Immature natural killer cell (primary cell): ENCODE results near the gene ZBTB39. TPM values are rescaled to one million over a fixed set of nuclear protein-coding genes. Genes with fewer than 3 reads are reported as not detected.
"Not testable (repeated sequence)": the region's sequence is repeated elsewhere in the genome, so short reads cannot be mapped to it uniquely, and the experiment has no call there.

ENCODE experiments used
- DNase-seq, 3 donors: peaks; one replicate each; pipeline ENCODE4 v3.0.0; 2022; ENCODE audit warnings: mixed read lengths in 1 of 3
- H3K27ac Mint-ChIP-seq, 6 donors: one replicate each; pipeline ENCODE4 v1.8.0; 2020; ENCODE audit warnings: mixed read lengths in 6 of 6, mild to moderate bottlenecking in 5 of 6, inconsistent platforms in 4 of 6, moderate library complexity in 3 of 6
- H3K27me3 Mint-ChIP-seq, 3 donors: one replicate each; pipeline ENCODE4 v1.8.0; 2020 to 2021; ENCODE audit warnings: low read depth in 3 of 3, mild to moderate bottlenecking in 3 of 3, mixed read lengths in 3 of 3, moderate library complexity in 3 of 3, inconsistent platforms in 1 of 3
- H3K36me3 Mint-ChIP-seq, 3 donors: one replicate each; pipeline ENCODE4 v1.8.0; 2020; ENCODE audit warnings: mixed read lengths in 3 of 3, inconsistent platforms in 2 of 3, mild to moderate bottlenecking in 2 of 3
- H3K4me1 Mint-ChIP-seq, 2 donors: one replicate each; pipeline ENCODE4 v1.8.0; 2020; ENCODE audit warnings: inconsistent platforms in 2 of 2, mild to moderate bottlenecking in 2 of 2, mixed read lengths in 2 of 2, moderate library complexity in 1 of 2
- H3K4me3 Mint-ChIP-seq, 5 donors: one replicate each; pipeline ENCODE4 v1.8.0; 2020; ENCODE audit warnings: mild to moderate bottlenecking in 5 of 5, mixed read lengths in 5 of 5, inconsistent platforms in 3 of 5, moderate library complexity in 3 of 5
- H3K9me3 Mint-ChIP-seq, 6 donors: one replicate each; pipeline ENCODE4 v1.8.0; 2020; ENCODE audit warnings: mild to moderate bottlenecking in 6 of 6, mixed read lengths in 6 of 6, inconsistent platforms in 4 of 6, moderate library complexity in 3 of 6
- polyA plus RNA-seq, 3 donors: library from polyadenylated mRNA; unstranded; fragments of 300-500 nt; fragmentation: Illumina TruSeq; gene quantifications; one replicate each; pipeline ENCODE4 v1.2.3, GENCODE V29; 2021

ZBTB39 gene
- polyA plus RNA-seq, 3 donors from 2014 or later = 1.1 to 2.6 TPM; not detected in 1

DNA sequence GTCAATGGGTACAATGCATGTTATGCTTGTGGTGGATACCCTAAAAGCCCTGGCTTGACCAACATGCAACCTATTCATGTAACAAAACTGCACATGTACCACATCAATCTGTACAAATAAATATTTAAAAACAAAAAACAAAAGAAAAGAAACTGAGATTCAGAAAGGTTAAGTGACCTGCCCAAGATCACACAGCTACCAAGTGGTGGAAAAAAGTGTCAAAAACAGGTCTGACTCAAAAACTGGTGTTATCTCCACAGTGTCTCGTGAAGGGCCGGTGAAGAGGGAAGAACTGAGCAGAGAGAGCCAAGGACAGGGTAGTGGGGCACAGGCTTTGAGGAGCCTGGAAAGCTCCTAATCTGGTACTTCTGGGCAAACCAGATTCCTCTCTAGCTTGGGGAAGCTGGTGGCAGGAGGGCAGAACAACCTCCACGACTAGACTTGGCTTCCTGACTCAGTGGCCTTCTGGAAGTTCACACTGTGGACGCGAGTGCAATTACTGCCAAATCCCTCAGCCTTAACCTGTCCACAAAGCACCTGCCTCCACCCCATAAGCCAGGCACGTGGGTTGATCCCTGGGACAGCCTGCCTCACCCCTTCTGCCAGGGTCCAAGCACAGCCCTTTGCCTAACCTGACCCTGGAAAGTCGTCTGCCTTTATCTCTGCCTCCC is 15.6 kb downstream of the ZBTB39 start:
- Mint-ChIP-seq H3K27me3 (peaks cover 0 to 4% (median 3%) of the 10 kb centered on the region in 3 donors), H3K27ac (no peak overlapping the region), H3K4me1 (peaks cover 8 to 19% of the 10 kb centered on the region in 2 donors), H3K36me3 (peaks cover 0 to 5% (median 4%) of the 10 kb centered on the region in 3 donors), H3K4me3 (no peak overlapping the region), H3K9me3 (no peaks in the 10 kb centered on the region)
- no peak for DNase-seq

DNA sequence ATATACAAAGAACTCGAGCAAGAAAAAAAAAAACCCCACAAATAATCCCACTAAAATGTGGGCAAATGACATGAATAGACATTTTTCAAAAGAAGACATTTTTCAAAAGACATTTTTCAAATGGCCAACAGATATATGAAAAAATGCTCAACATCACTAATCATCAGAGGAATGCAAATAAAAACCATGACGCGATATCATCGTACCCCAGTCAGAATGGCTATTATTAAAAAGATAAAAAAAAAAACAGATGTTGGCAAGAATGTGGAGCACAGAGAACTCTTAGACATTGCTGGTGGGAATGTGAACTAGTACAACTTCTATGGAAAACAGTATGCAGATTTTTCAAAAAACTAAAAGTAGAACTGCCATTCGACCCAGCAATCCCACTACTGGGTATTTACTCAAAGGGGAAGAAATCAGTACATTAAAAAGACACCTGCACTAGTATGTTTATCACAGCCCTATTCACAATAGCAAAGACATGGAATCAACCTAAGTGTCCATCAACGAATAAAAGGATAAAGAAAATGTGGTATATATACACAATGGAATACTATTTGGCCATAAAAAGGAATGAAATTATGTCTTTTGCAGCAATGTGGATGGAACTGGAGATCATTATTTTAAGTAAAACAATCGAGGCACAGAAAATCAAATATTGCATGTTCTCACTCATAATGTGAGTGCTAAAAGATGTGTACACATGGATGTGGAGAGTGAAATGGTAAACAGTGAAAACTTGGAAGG is 16.3 kb downstream of the ZBTB39 start:
- no peak overlapping the region for H3K27ac Mint-ChIP-seq
- peaks cover 0 to 4% (median 3%) of the 10 kb centered on the region in 3 donors for H3K27me3 Mint-ChIP-seq
- H3K4me1 Mint-ChIP-seq = peaks cover 8 to 19% of the 10 kb centered on the region in 2 donors
- H3K9me3 Mint-ChIP-seq = no peaks in the 10 kb centered on the region
- H3K36me3 Mint-ChIP-seq = peaks cover 0 to 5% (median 4%) of the 10 kb centered on the region in 3 donors
- no peak overlapping the region for H3K4me3 Mint-ChIP-seq
- no peak for DNase-seq

DNA sequence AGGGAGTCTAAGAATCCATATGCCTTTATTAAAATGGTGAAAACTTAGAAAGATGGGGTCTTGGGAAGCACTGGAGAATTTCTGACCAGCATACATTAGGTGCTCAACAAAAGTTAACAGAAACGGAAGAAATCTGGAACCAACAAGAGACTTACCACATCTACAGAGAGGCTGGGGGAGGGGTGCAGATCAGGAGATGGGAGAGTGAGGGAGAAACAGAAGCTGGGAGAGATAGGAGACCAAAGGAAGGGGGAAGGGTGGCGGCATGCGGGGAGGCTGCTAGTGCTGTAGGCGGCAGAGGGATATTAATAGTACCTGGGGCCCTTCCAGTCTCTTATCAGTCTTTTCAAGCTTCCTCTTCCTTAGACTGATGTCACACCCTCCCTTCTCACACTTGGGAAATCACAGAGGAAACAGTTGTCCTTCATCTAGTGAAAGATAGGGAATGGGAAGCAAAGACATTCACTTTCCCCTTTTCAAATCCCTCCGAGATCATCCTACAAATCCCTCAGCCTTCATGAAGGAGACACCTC is 18.1 kb downstream of the ZBTB39 start:
- Mint-ChIP-seq H3K9me3 (no peaks in the 10 kb centered on the region), H3K36me3 (no peaks in the 10 kb centered on the region), H3K27ac (no peak overlapping the region), H3K27me3 (peaks cover 3 to 5% (median 4%) of the 10 kb centered on the region in 3 donors), H3K4me1 (peaks cover 8 to 19% of the 10 kb centered on the region in 2 donors), H3K4me3 (no peak overlapping the region)
- no peak for DNase-seq

DNA sequence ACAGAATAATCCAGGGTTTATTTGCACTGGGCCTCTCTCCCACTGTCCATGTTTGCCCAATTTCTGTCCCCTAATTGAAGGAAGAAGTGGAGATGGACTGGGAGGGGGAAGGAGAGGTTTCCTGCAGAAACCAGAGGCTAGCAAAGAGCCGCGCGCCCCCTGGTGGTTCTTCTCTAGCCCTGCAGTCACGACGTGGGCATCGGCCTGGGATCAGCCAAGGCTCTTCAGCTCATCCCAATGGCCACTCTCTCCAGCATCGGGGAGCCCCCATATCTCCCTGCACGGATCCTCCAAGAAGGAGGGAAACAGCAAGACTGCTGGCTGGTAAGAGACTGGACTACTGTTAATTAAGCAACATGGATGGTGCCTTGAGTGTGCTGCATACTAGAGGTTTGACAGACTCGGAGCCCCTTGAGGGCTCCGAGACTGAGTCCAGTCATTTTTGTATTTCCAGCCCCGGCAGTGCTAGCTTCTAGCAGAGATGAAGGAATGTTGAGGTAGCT is 18.7 kb downstream of the ZBTB39 start:
- DNase-seq = peak; percentile 59 to 67 (median 59)
- H3K36me3 Mint-ChIP-seq = no peaks in the 10 kb centered on the region
- H3K4me3 Mint-ChIP-seq = peak overlapping the region; percentile 51 to 75 (median 59)
- H3K27me3 Mint-ChIP-seq = peaks cover 3 to 5% (median 3%) of the 10 kb centered on the region in 3 donors
- H3K27ac Mint-ChIP-seq = peak overlapping the region in 3 of 6 donors; percentile 30 to 53 (median 42)
- H3K4me1 Mint-ChIP-seq = peaks cover 8 to 19% of the 10 kb centered on the region in 2 donors
- H3K9me3 Mint-ChIP-seq = no peaks in the 10 kb centered on the region

DNA sequence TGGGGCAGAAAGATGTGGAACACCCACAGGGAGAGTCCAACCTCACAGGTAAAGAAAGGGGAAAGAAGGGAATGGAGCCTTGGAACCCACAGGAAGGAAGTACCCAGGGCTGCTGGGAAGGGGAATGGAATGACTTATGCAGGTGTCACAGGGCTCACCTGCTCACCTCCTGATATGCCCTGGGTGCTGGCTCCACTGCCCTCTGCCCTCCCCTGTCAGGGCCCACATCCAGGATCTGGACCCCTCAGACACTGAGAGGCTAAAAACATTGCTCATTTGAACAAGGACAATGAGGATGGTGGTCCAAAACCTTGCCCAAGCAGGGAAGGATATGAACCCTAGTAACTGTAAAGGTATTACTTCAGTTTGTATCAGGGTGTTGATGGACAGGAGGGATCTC is 19.3 kb downstream of the ZBTB39 start:
- H3K9me3 Mint-ChIP-seq = no peaks in the 10 kb centered on the region
- H3K4me3 Mint-ChIP-seq = peak overlapping the region; percentile 51 to 75 (median 59)
- peaks cover 3 to 5% (median 3%) of the 10 kb centered on the region in 3 donors for H3K27me3 Mint-ChIP-seq
- peaks cover 8 to 19% of the 10 kb centered on the region in 2 donors for H3K4me1 Mint-ChIP-seq
- no peaks in the 10 kb centered on the region for H3K36me3 Mint-ChIP-seq
- peak overlapping the region in 1 of 6 donors; percentile 53 for H3K27ac Mint-ChIP-seq
- DNase-seq = no peak

DNA sequence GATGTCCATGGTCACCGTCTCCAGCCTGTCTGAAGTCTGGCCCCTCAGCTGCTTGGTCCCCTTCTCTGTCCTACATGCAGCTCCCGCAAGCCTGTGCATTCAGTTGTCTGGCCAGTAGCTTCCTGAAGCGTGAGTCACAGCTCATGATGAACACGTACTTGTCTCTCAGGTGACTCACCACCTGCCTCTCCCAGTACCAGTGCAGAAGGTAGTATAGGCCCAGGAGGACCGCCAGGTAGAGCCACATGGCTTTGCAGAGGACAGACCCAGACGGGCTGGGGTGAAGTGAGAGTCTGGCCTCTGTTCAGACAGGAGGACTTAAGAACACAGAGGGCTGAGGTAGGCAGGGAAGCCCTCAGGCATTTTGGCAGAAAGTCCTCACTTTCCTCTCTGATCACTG is 20.6 kb downstream of the ZBTB39 start:
- H3K27me3 Mint-ChIP-seq, H3K36me3 Mint-ChIP-seq, H3K27ac Mint-ChIP-seq, H3K9me3 Mint-ChIP-seq, DNase-seq, H3K4me3 Mint-ChIP-seq: not testable (repeated sequence)
- H3K4me1 Mint-ChIP-seq = peaks cover 4 to 11% of the 10 kb centered on the region in 2 donors

DNA sequence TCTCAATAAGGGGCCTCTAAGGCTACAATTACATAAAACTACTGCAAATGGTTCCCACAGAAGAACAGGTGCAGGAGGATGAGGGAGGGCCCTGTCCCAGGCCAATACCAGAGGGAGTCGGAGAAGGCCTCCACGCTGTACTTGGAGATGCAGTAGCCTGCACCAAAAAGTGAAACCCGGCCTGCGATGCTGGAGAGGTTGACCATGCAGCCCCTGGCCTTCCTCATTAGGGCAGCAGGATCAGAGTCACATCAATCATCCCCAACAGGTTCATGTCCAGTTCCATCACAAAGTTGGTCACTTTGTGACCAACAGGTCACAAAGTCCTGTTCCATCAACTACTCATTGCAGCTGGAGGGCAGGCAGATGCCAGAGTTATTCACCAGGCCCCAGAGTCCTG is 23.0 kb downstream of the ZBTB39 start:
- Mint-ChIP-seq H3K27me3 (peaks cover 0 to 3% (median 2%) of the 10 kb centered on the region in 3 donors), H3K4me3 (no peak overlapping the region), H3K9me3 (no peaks in the 10 kb centered on the region), H3K27ac (no peak overlapping the region), H3K4me1 (peaks cover 4 to 11% of the 10 kb centered on the region in 2 donors), H3K36me3 (peaks cover 0 to 6% (median 5%) of the 10 kb centered on the region in 3 donors)
- no peak for DNase-seq

DNA sequence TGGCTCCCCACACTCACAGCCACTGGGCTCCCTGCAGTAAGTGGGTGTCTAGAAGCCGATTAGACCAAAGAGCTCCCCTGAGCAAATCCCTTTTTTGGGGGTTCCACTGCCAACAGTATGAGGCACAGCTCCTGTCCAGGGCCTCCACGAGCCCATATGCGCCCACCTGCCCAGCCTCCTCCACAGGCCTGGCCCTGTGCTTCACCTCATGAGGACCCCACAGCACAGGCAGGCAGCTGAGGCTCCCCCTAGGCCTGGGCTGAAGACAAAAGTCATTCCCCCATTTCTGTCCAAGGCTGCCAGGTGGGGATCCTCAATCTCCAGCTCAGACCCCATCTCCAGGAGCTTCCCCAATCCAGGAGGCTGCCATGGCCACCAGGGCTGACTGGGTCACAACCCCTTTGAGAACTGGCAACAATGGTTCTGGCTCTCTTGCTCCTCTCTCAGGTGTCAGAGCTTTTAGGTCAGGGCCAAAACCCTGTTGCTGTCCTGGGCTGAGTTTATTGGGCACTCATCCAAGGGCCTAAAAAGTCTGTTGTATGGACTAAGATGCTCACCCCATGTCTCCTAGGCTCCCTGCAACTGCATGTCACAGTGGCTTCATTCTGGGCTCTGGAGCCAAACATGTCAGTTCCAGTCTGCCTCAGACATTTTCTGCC is 23.6 kb downstream of the ZBTB39 start:
- not testable (repeated sequence) for DNase-seq, H3K9me3 Mint-ChIP-seq, H3K27me3 Mint-ChIP-seq, H3K27ac Mint-ChIP-seq, H3K36me3 Mint-ChIP-seq, H3K4me3 Mint-ChIP-seq
- peaks cover 4 to 11% of the 10 kb centered on the region in 2 donors for H3K4me1 Mint-ChIP-seq

DNA sequence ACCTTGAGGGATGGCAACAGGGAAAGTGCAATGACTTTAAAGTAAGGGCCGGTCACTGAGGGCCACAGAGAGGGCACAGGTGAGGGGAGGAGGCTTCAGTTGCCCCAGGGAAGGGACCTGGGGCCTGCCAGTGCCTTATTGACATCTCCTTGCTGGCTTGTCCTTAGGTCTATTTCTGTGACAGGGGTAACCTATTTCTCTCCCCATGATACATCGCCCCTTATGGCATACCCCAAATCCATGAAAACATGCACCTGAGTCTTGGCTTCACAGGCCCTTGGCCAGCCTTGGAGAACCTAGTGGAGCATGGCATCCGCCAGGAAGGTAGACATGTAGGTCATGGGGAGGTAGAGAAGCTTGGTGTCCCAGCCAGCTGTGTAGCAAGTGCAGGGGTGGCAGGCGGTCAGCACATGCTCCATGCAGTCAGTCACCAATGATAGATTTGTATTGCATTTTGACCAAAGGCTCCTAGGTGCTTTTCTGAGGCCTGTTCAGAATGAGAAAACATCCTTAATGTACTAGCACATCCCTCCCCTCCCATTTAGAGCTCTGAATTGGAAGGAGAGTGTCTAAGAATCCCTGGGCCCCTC is 25.3 kb downstream of the ZBTB39 start:
- no peak overlapping the region for H3K4me3 Mint-ChIP-seq
- H3K9me3 Mint-ChIP-seq = no peaks in the 10 kb centered on the region
- H3K4me1 Mint-ChIP-seq = no peaks in the 10 kb centered on the region
- H3K36me3 Mint-ChIP-seq = peaks cover 0 to 6% (median 5%) of the 10 kb centered on the region in 3 donors
- no peak overlapping the region for H3K27ac Mint-ChIP-seq
- peaks cover 0 to 3% (median 2%) of the 10 kb centered on the region in 3 donors for H3K27me3 Mint-ChIP-seq
- no peak for DNase-seq

DNA sequence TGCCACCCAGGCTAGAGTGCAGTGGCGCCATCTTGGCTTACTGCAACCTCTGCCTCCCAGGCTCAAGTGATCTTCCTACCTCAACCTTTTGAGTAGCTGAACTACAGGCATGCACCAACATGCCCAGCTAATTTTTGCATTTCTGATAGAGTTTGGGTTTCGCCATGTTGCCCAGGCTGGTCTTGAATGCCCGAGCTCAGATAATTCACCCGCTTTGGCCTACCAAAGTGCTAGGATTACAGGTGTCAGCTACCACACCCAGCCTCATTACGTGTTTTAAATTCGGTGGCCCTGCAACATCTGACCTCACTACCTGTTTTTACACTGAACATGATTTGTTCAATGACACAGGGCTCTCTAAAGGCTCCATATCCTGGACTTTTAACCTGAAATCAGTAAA is 26.1 kb downstream of the ZBTB39 start:
- Mint-ChIP-seq H3K9me3 (no peaks in the 10 kb centered on the region), H3K27me3 (peaks cover 0 to 3% (median 2%) of the 10 kb centered on the region in 3 donors), H3K27ac (no peak overlapping the region), H3K4me1 (no peaks in the 10 kb centered on the region), H3K36me3 (peaks cover 0 to 6% (median 5%) of the 10 kb centered on the region in 3 donors), H3K4me3 (no peak overlapping the region)
- DNase-seq = no peak

DNA sequence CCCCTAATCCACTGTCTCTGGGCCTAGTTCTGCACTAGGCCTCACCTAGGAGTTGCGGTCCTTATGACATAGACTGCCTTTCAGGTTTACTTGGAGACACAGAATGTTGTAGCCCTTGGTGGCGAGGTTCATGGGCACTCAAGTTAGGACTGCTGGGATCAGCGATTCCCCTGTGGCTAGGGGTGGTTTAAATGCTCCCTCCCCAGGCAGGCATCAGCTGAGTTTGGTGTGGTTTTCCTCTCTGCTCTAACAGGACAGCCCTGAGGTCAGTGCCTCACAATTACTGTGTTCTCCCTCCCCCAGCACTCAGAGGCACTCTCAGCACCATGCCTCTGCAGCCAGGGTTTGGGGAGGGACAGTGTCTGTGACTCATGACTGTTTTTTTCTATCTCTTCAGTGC is 26.7 kb downstream of the ZBTB39 start:
- Mint-ChIP-seq H3K9me3 (no peaks in the 10 kb centered on the region), H3K4me3 (no peak overlapping the region), H3K4me1 (no peaks in the 10 kb centered on the region), H3K27ac (no peak overlapping the region), H3K36me3 (peaks cover 0 to 6% (median 5%) of the 10 kb centered on the region in 3 donors), H3K27me3 (peaks cover 0 to 3% (median 2%) of the 10 kb centered on the region in 3 donors)
- DNase-seq = no peak

DNA sequence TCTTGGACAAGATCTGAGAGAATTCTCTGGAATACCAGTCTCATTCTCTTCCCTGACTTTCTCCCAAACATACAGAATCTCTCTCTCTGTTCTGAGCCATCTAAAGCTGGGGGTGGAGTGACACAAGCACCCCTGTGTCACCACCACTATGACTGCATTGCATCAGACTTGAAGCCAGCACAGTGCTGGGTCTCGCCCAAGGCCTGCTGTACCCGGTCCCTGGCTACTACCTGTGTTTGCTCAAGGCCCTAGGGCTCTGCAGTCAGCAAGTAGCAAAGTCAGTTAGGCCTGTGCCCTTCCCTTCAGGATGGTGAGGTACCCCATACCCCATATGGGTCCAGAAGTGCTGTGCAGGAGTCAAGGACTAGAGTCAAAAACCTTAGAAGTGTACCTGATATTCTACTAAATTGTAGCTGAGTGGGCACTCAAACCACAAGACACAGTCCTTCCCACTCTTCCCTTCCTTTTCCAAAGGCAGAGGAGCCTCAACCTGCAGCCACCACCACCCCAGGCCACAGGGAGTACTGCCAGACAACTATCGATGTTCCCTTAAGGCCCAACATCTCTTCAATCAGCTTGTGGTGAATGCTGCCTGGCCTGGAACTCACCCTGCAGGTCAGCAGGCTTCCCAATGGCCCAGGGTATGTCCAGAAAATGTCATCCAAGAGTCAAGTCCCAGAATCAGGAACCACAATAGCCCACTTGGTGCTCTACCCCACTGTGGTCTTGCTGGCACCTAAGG is 27.8 kb downstream of the ZBTB39 start:
- no peak for DNase-seq
- Mint-ChIP-seq H3K36me3 (peaks cover 0 to 6% (median 5%) of the 10 kb centered on the region in 3 donors), H3K9me3 (no peaks in the 10 kb centered on the region), H3K4me3 (no peak overlapping the region), H3K27me3 (peaks cover 0 to 2% (median 1%) of the 10 kb centered on the region in 3 donors), H3K27ac (no peak overlapping the region), H3K4me1 (no peaks in the 10 kb centered on the region)

DNA sequence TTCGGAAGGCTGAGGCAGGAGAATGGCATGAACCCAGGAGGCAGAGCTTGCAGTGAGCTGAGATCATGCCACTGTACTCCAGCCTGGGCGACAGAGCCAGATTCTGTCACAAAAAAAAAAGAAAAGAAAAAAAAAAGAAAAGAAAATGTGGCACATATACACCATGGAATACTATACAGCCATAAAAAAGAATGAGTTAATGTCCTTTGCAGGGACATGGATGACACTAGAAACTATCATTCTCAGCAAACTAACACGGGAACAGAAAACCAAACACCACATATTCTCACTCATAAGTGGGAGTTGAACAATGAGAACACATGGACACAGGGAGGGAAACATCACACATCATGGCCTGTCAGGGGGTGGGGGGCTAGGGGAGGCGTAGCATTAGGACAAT is 29.0 kb downstream of the ZBTB39 start:
- not testable (repeated sequence) for H3K9me3 Mint-ChIP-seq, H3K4me1 Mint-ChIP-seq, H3K4me3 Mint-ChIP-seq, H3K27me3 Mint-ChIP-seq, H3K36me3 Mint-ChIP-seq, DNase-seq
- H3K27ac Mint-ChIP-seq = peak overlapping the region in 1 of 6 donors; percentile 69
